K562 (cell line): ENCODE measurements around the gene HDHD2. TPM values are rescaled to one million over a fixed set of nuclear protein-coding genes. Genes with fewer than 3 reads are reported as not detected.

ENCODE experiments used
- ATAC-seq: fragments of 200-7000 bp; cut with Tn5 transposase; 3 replicates; pipeline ENCODE4 v1.9.1; 2020; ENCODE audit warnings: moderate library complexity
- BruUV-seq: library from RNA; stranded (reverse); fragments of 400-500 nt; replicated peaks from 2 replicates; lab custom pipeline; 2021; lab: Mats Ljungman, UMichigan
- CTCF ChIA-PET: fragments of 300-600 bp; formaldehyde crosslinking; extraction: SDS; loops from one replicate; lab custom pipeline; 2021; ENCODE audit warnings: low intra/inter-chr PET ratio; lab: Yijun Ruan, JAX
- POLR2A ChIA-PET: fragments of 300-600, 350-650 bp; sonication (Branson Sonifier 250); formaldehyde crosslinking; extraction: SDS; loops from one replicate; lab custom pipeline; 2021; ENCODE audit warnings: antibody characterized with exemption, inconsistent platforms; lab: Yijun Ruan, JAX
- DNase-seq, 4 experiments: peaks; one replicate each; pipeline versions ENCODE4 v3.0.0 to v3.0.0-alpha.2; 2011 to 2018; ENCODE audit warnings: low spot score in 3 of 4, mixed read lengths in 3 of 4; ENCODE audit errors: extremely low read depth in 1 of 4
- FAIRE-seq: peaks from 2 replicates; lab custom pipeline; 2011; peaks lifted over from hg19 to GRCh38; lab: Jason Lieb, UNC
- H2AFZ ChIP-seq: 2 replicates; pipeline ENCODE4 v1.6.0; 2011; ENCODE audit warnings: low read depth, low read length, control low read depth, inconsistent platforms
- H3K27ac ChIP-seq: fragments of 200-600 bp; 3 replicates; pipeline ENCODE4 v1.8.0; 2011; ENCODE audit warnings: low read depth, mild to moderate bottlenecking, control low read depth, inconsistent platforms, low read length, moderate library complexity, mixed read lengths; ENCODE audit errors: extremely low read depth
- H3K27me3 ChIP-seq, 2 experiments: fragments of 300-600 bp in 1 of 2; 2 replicates in 1 of 2; 3 replicates in 1 of 2; pipeline versions ENCODE4 v1.6.0 to v1.8.0; 2011; ENCODE audit warnings: inconsistent platforms in 2 of 2, low read length in 2 of 2, mild to moderate bottlenecking in 1 of 2, mixed read lengths in 1 of 2, moderate library complexity in 1 of 2; ENCODE audit not compliant: control insufficient read depth in 2 of 2, insufficient read depth in 2 of 2
- H3K36me3 ChIP-seq: fragments of 300-600 bp; 3 replicates; pipeline ENCODE4 v1.8.0; 2011; ENCODE audit warnings: mild to moderate bottlenecking, low read length, inconsistent platforms; ENCODE audit not compliant: control insufficient read depth, insufficient read depth
- H3K4me1 ChIP-seq, 2 experiments: fragments of 200-600 bp in 1 of 2; replicated peaks in 1 of 2; 2 replicates in 1 of 2; 3 replicates in 1 of 2; pipeline versions ENCODE4 v1.5.1 to v1.8.0; 2011; ENCODE audit warnings: inconsistent platforms in 2 of 2, low read length in 2 of 2, mild to moderate bottlenecking in 1 of 2, mixed read lengths in 1 of 2, moderate library complexity in 1 of 2; ENCODE audit not compliant: control insufficient read depth in 2 of 2, insufficient read depth in 2 of 2
- H3K4me2 ChIP-seq: 2 replicates; pipeline ENCODE4 v1.6.1; 2011; ENCODE audit warnings: low read length, control low read depth, inconsistent platforms, mixed read lengths; ENCODE audit not compliant: insufficient read depth
- H3K4me3 ChIP-seq: fragments of 200-600 bp; sonication (generic), shearing (Covaris generic); 2 replicates; pipeline ENCODE4 v1.5.1; 2016; ENCODE audit warnings: control low read depth, inconsistent platforms
- H3K79me2 ChIP-seq: fragments of 200-600 bp; 3 replicates; pipeline ENCODE4 v1.8.0; 2011; ENCODE audit warnings: low read length, inconsistent platforms; ENCODE audit not compliant: control insufficient read depth, insufficient read depth
- H3K9ac ChIP-seq, 2 experiments: 2 replicates each; pipeline versions ENCODE4 v1.6.0 to v1.6.1; 2011; ENCODE audit warnings: low read depth in 2 of 2, low read length in 2 of 2, control low read depth in 1 of 2, inconsistent platforms in 1 of 2, mild to moderate bottlenecking in 1 of 2, mixed read lengths in 1 of 2; ENCODE audit not compliant: insufficient read depth in 1 of 2
- H3K9me1 ChIP-seq: one replicate; pipeline ENCODE4 v1.6.0; 2011; ENCODE audit warnings: inconsistent platforms, mild to moderate bottlenecking, low read length, moderate library complexity; ENCODE audit not compliant: control insufficient read depth, insufficient read depth
- H3K9me3 ChIP-seq: replicated peaks from 2 replicates; pipeline ENCODE4 v1.5.1; 2011; ENCODE audit warnings: low read depth, low read length, inconsistent platforms; ENCODE audit not compliant: control insufficient read depth, insufficient read depth
- H4K20me1 ChIP-seq: replicated peaks from 2 replicates; pipeline ENCODE4 v1.6.1; 2011; ENCODE audit warnings: low read length, inconsistent platforms, mixed read lengths; ENCODE audit not compliant: control insufficient read depth, insufficient read depth
- CEBPG ChIP-seq, 3 experiments: fragments of 200-800 bp in 1 of 3; sonication (Bioruptor generic) in 1 of 3; sonication (generic) in 1 of 3; formaldehyde crosslinking in 1 of 3; IDR thresholded peaks in 2 of 3; conservative IDR thresholded peaks in 1 of 3; 2 replicates each; pipeline versions ENCODE4 v1.6.1 to v1.8.0; 2016 to 2022; ENCODE audit warnings: missing compliant biosample characterization in 2 of 3, missing genetic modification characterization in 2 of 3, mild to moderate bottlenecking in 1 of 3, missing genetic modification reagents in 1 of 3
- ETV5 ChIP-seq: sonication (generic); formaldehyde crosslinking; IDR thresholded peaks from 2 replicates; pipeline ENCODE4 v1.4.0; 2020; ENCODE audit warnings: low read depth, mild to moderate bottlenecking, missing genetic modification reagents
- FOXK2 ChIP-seq, 2 experiments: fragments of 450-650 bp; IDR thresholded peaks in 1 of 2; conservative IDR thresholded peaks in 1 of 2; 2 replicates each; pipeline ENCODE4 v1.6.1; 2016; ENCODE audit warnings: low read depth in 2 of 2, mild to moderate bottlenecking in 1 of 2
- TAF15 ChIP-seq: fragments of 200-400 bp; formaldehyde crosslinking; IDR thresholded peaks from 2 replicates; pipeline ENCODE4 v1.6.1; 2017; ENCODE audit warnings: mild to moderate bottlenecking, low read depth, low read length, moderate library complexity
- TAL1 ChIP-seq: fragments of 450-650 bp; IDR thresholded peaks from 2 replicates; pipeline ENCODE4 v1.6.1; 2016; ENCODE audit warnings: mild to moderate bottlenecking
- ZNF589 ChIP-seq: fragments of 200-800 bp; sonication (Bioruptor generic); IDR thresholded peaks from 2 replicates; pipeline ENCODE4 v1.6.1; 2016; ENCODE audit warnings: low read depth, missing genetic modification characterization, missing compliant biosample characterization
- WGBS: fragments of 100-300 bp; shearing (Covaris generic); methylation state at CpG from one replicate; pipeline ENCODE4 v1.1.6; 2016; ENCODE audit warnings: low coverage, mixed read lengths; ENCODE audit not compliant: insufficient coverage; ENCODE audit errors: missing lambda C conversion rate; 5-methylcytosine and 5-hydroxymethylcytosine counted together
- in situ Hi-C: fragments of 300-500 bp; cut with MboI; formaldehyde crosslinking; loops from 4 replicates; pipeline ENCODE4 v1.15.0; 2018; ENCODE audit warnings: inconsistent platforms, mixed read lengths
- intact Hi-C: fragments of 100-400 bp; cut with micrococcal nuclease; formaldehyde crosslinking; loops from 2 replicates; pipeline ENCODE4 v1.14.2; 2022
- polyA plus RNA-seq, 8 experiments: library from polyadenylated mRNA; depleted of rRNA in 4 of 8; stranded (reverse) in 5 of 8; unstranded in 3 of 8; fragments of >200 nt; fragmentation: Nextera tagmentation in 2 of 8; fragmentation: Illumina TruSeq in 1 of 8; extraction: Ambion mirVana in 2 of 8; extraction: Trizol in 1 of 8; gene quantifications; 2 replicates each; pipeline versions ENCODE4 v1.2.1 to v1.2.3, GENCODE V29; 2011 to 2014; ENCODE audit warnings: inconsistent platforms in 1 of 8, missing spikeins in 1 of 8
- total RNA-seq, 7 experiments: library from RNA; depleted of rRNA in 6 of 7; stranded (reverse); fragments of >200 nt in 6 of 7; fragmentation: Illumina TruSeq in 2 of 7; extraction: Trizol in 2 of 7; gene quantifications; 2 replicates each; pipeline versions ENCODE4 v1.2.1 to v1.2.3, GENCODE V29; 2011 to 2021; ENCODE audit warnings: low replicate concordance in 1 of 7
- TF ChIP-seq, protein P1 (sequence below): sonication (generic); formaldehyde crosslinking; IDR thresholded peaks from 2 replicates; pipeline ENCODE4 v1.8.1; 2023; ENCODE audit warnings: mild to moderate bottlenecking, missing genetic modification reagents
- TF ChIP-seq, protein P2 (sequence below), 2 experiments: fragments of 450-650 bp; IDR thresholded peaks; 2 replicates each; pipeline ENCODE4 v1.6.1; 2016
- TF ChIP-seq, protein P3 (sequence below): IDR thresholded peaks from 3 replicates; pipeline ENCODE4 v1.6.1; 2011; ENCODE audit warnings: borderline replicate concordance, mild to moderate bottlenecking, moderate library complexity; ENCODE audit not compliant: insufficient read length; ENCODE audit errors: extremely low read depth

Gene HDHD2
- total and polyA plus RNA-seq, 9 of the 15 experiments (the other 6 are each of a cell fraction or from before 2014, with no cell fraction given) = 6.8 to 25.2 (median 21.5) TPM

DNA sequence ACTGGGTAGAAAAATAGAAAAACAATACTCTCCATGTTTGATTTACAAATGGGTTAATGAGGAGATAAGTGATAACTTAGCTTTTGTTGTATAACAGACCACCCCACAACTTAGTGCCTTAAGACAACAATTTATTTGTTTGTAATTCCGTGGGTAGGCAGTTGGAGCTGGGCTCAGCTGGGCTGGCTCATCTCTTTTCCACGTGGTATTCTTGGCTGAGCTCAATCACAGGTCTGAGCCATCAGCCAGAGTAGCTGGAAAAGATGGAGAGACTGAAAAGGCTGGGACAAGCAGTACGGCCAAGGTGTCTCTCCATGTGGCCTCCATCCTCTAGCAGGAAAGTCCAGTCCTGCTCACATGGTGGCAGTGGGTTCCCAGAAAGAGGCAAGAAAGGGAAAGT, 82.7 kb downstream of the HDHD2 start:
- ATAC-seq (no peak), DNase-seq (no peak), FAIRE-seq (no peak)
- no peaks in the 10 kb centered on the region for H3K9me1 ChIP-seq
- no peaks in the 10 kb centered on the region for H3K9me3 ChIP-seq
- H3K4me3 ChIP-seq = no peak overlapping the region
- intact Hi-C loops (no loop called here), in situ Hi-C loops (no loop called here)
- no peaks in the 10 kb centered on the region for H3K79me2 ChIP-seq
- 4% methylated on average over 3 of the region's 3 CpGs for WGBS
- no peak for TF ChIP-seq TAF15
- no peak for TF ChIP-seq TAL1
- no peak for TF ChIP-seq ZNF589
- TF ChIP-seq, protein P1, sequence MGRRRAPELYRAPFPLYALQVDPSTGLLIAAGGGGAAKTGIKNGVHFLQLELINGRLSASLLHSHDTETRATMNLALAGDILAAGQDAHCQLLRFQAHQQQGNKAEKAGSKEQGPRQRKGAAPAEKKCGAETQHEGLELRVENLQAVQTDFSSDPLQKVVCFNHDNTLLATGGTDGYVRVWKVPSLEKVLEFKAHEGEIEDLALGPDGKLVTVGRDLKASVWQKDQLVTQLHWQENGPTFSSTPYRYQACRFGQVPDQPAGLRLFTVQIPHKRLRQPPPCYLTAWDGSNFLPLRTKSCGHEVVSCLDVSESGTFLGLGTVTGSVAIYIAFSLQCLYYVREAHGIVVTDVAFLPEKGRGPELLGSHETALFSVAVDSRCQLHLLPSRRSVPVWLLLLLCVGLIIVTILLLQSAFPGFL (CRISPR knock-in tag) = no peak
- no peak for TF ChIP-seq ETV5 (CRISPR knock-in tag)
- TF ChIP-seq, protein P2, sequence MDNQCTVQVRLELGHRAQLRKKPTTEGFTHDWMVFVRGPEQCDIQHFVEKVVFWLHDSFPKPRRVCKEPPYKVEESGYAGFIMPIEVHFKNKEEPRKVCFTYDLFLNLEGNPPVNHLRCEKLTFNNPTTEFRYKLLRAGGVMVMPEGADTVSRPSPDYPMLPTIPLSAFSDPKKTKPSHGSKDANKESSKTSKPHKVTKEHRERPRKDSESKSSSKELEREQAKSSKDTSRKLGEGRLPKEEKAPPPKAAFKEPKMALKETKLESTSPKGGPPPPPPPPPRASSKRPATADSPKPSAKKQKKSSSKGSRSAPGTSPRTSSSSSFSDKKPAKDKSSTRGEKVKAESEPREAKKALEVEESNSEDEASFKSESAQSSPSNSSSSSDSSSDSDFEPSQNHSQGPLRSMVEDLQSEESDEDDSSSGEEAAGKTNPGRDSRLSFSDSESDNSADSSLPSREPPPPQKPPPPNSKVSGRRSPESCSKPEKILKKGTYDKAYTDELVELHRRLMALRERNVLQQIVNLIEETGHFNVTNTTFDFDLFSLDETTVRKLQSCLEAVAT (IDR thresholded peaks at IDR 0.05) = no peak
- no peak for TF ChIP-seq CEBPG (CRISPR knock-in tag; IDR thresholded peaks at IDR 0.05)
- no peak for TF ChIP-seq CEBPG (tag; conservative IDR thresholded peaks at IDR 0.05 in 1 of 2, IDR thresholded peaks at IDR 0.05 in 1 of 2)
- TF ChIP-seq FOXK2 (conservative IDR thresholded peaks at IDR 0.05 in 1 of 2, IDR thresholded peaks at IDR 0.05 in 1 of 2; ENCODE audit: low read depth in 2 of 2) = no peak
- TF ChIP-seq, protein P3, sequence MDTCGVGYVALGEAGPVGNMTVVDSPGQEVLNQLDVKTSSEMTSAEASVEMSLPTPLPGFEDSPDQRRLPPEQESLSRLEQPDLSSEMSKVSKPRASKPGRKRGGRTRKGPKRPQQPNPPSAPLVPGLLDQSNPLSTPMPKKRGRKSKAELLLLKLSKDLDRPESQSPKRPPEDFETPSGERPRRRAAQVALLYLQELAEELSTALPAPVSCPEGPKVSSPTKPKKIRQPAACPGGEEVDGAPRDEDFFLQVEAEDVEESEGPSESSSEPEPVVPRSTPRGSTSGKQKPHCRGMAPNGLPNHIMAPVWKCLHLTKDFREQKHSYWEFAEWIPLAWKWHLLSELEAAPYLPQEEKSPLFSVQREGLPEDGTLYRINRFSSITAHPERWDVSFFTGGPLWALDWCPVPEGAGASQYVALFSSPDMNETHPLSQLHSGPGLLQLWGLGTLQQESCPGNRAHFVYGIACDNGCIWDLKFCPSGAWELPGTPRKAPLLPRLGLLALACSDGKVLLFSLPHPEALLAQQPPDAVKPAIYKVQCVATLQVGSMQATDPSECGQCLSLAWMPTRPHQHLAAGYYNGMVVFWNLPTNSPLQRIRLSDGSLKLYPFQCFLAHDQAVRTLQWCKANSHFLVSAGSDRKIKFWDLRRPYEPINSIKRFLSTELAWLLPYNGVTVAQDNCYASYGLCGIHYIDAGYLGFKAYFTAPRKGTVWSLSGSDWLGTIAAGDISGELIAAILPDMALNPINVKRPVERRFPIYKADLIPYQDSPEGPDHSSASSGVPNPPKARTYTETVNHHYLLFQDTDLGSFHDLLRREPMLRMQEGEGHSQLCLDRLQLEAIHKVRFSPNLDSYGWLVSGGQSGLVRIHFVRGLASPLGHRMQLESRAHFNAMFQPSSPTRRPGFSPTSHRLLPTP = no peak
- no peaks in the 10 kb centered on the region for H3K4me1 ChIP-seq
- H4K20me1 ChIP-seq = no peaks in the 10 kb centered on the region
- H3K36me3 ChIP-seq = no peaks in the 10 kb centered on the region
- peaks cover 0 to 5% of the 10 kb centered on the region in 2 experiments; a peak in 2 of 5 replicates for H3K27me3 ChIP-seq
- POLR2A ChIA-PET = no interaction called here
- no peak overlapping the region for H3K9ac ChIP-seq
- CTCF ChIA-PET = interaction anchor here (0.5 kb wide), 1 partner anchor 98 kb away, joined by 3 read pairs; no protein-coding TSS in a partner anchor
- BruUV-seq = no TSS peak
- no peak overlapping the region for H2AFZ ChIP-seq
- H3K4me2 ChIP-seq = no peak overlapping the region
- H3K27ac ChIP-seq = no peak overlapping the region
